ENCODE measurements around the gene UBASH3A. TPM values are rescaled to one million over a fixed set of nuclear protein-coding genes. Genes with fewer than 3 reads are reported as not detected.

Gene UBASH3A
- total RNA-seq, 1 donor from 2014 or later = not detected

DNA sequence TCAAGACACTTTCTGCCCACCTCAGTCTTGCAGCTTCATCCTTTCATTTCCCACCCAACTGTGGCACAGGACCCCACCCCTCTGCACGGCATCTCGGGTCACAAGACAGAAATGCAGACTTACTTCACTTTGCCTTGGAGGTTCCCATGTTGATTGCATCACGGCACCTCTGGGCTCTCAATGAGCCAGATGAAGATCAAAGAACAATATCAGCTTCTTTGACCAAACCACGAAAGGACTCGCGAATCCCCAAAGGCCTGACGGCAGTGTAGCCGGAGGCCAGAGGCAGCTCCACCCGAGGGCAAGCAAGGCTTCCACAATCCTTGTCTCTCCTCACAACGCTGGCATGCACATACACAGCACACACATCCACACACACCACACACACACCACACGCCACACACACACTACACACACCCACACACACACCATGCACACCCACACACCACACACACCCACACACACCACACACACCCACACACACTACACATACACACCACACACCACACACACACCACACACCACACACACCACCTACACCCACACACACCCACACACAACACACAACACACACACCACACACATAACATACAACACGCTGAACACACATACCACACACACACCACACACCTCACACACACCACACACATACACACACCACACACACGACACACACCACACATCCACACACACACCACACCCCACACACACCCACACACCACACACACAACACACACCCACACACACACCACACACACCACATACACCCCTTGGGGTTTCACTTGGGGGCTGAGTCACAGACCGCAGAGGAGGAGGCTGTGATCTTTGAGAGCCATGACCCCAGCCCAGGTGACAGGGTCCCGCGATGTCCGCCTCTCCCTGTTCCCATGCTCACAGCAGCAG, 35.8 kb downstream of the UBASH3A start:
- H3K4me1 ChIP-seq = no peaks in the 10 kb centered on the region
- no peak for DNase-seq (ENCODE audit: low spot score)
- H4K20me1 ChIP-seq (ENCODE audit: low read depth) = peaks cover 5% of the 10 kb centered on the region
- no peak overlapping the region for H3K4me3 ChIP-seq
- H3K27ac ChIP-seq = no peak overlapping the region
- Mint-ChIP-seq H3K27me3 (ENCODE audit: insufficient read depth, low read depth) (peaks cover 15% of the 10 kb centered on the region), H3K9me3 (peaks cover 3% of the 10 kb centered on the region), H3K4me3 (no peak overlapping the region), H3K36me3 (no peaks in the 10 kb centered on the region), H3K4me1 (no peaks in the 10 kb centered on the region), H3K27ac (no peak overlapping the region)
- no peak overlapping the region for H3K9ac ChIP-seq
- no peaks in the 10 kb centered on the region for H3K9me3 ChIP-seq (ENCODE audit: low read depth)
- H3K36me3 ChIP-seq = no peaks in the 10 kb centered on the region
- TF ChIP-seq, protein P1, sequence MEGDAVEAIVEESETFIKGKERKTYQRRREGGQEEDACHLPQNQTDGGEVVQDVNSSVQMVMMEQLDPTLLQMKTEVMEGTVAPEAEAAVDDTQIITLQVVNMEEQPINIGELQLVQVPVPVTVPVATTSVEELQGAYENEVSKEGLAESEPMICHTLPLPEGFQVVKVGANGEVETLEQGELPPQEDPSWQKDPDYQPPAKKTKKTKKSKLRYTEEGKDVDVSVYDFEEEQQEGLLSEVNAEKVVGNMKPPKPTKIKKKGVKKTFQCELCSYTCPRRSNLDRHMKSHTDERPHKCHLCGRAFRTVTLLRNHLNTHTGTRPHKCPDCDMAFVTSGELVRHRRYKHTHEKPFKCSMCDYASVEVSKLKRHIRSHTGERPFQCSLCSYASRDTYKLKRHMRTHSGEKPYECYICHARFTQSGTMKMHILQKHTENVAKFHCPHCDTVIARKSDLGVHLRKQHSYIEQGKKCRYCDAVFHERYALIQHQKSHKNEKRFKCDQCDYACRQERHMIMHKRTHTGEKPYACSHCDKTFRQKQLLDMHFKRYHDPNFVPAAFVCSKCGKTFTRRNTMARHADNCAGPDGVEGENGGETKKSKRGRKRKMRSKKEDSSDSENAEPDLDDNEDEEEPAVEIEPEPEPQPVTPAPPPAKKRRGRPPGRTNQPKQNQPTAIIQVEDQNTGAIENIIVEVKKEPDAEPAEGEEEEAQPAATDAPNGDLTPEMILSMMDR (IDR thresholded peaks at IDR 0.05) = no peak
- TF ChIP-seq EZH2 (IDR thresholded peaks at IDR 0.05) (no peak), EZH2phosphoT487 (IDR thresholded peaks at IDR 0.05) (no peak)
- no peak overlapping the region for H2AFZ ChIP-seq (replicated peaks)
- H3F3A ChIP-seq (ENCODE audit: low read depth) = no peaks in the 10 kb centered on the region
- H3K4me2 ChIP-seq = no peak overlapping the region
- no peaks in the 10 kb centered on the region for H3K27me3 ChIP-seq
- no peaks in the 10 kb centered on the region for H3K79me2 ChIP-seq (ENCODE audit: low read depth)

DNA sequence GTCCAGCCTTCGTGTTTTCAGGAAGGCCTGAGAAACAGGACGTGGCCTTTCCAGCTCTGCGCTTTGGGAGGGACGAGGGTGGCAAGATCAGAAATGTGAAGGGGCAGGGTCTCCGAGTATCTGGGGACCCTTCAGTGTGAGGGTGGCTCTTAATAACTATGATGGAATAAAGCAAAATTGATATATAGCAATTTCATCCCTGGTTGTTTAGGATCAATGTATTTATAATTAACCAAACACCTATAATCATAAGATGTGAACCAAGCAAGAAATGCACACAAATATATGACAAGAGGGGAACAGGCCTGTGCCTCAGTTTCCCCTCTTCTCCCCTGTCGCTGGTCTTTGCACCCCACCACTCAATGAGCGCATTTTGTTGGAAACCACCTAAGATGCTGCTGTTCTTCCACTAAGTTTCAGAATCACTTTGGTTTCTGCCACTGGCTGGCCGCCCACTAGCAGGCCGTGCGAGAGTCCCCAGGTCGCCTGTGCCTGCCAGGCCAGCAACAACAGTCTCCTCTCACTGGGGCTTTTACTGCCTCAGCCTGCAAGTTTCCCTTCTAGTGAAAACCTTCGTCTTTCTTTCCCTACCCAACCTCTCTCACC, 36.6 kb downstream of the UBASH3A start:
- Mint-ChIP-seq H3K9me3 (peaks cover 3% of the 10 kb centered on the region), H3K27me3 (ENCODE audit: insufficient read depth, low read depth) (peaks cover 15% of the 10 kb centered on the region), H3K36me3 (no peaks in the 10 kb centered on the region), H3K4me3 (no peak overlapping the region), H3K4me1 (no peaks in the 10 kb centered on the region), H3K27ac (no peak overlapping the region)
- Histone ChIP-seq H3K4me1 (no peaks in the 10 kb centered on the region), H3K4me2 (no peak overlapping the region), H3K9ac (no peak overlapping the region), H3K9me3 (ENCODE audit: low read depth) (no peaks in the 10 kb centered on the region), H3K27me3 (no peaks in the 10 kb centered on the region), H2AFZ (replicated peaks) (no peak overlapping the region), H3F3A (ENCODE audit: low read depth) (no peaks in the 10 kb centered on the region), H3K79me2 (ENCODE audit: low read depth) (no peaks in the 10 kb centered on the region), H3K27ac (no peak overlapping the region), H3K36me3 (no peaks in the 10 kb centered on the region), H3K4me3 (no peak overlapping the region), H4K20me1 (ENCODE audit: low read depth) (peaks cover 5% of the 10 kb centered on the region)
- TF ChIP-seq, protein P1 (IDR thresholded peaks at IDR 0.05) = no peak
- no peak for TF ChIP-seq EZH2phosphoT487 (IDR thresholded peaks at IDR 0.05)
- no peak for TF ChIP-seq EZH2 (IDR thresholded peaks at IDR 0.05)
- no peak for DNase-seq (ENCODE audit: low spot score)

DNA sequence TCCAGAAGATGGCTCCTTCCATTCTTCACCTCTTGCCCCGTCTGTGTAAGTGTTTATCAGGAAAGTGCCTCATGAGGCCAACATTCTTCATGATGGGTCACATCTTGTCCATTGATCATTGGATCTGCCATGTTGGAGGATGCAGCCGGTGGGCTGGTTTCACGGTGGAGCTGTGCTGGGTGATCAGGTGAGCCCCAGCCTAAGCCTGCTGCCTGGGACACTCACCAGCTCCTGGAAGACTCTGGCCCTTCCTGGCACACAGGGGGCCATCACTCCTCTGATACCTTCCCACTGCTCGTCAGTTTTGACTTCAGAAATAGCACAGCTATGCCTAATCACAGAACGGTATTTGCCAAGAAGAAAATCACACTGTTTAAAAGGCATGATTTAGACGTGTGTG, 38.3 kb downstream of the UBASH3A start:
- Mint-ChIP-seq H3K4me1 (no peaks in the 10 kb centered on the region), H3K9me3 (peaks cover 3% of the 10 kb centered on the region), H3K27ac (no peak overlapping the region), H3K4me3 (no peak overlapping the region), H3K36me3 (no peaks in the 10 kb centered on the region), H3K27me3 (ENCODE audit: insufficient read depth, low read depth) (peaks cover 15% of the 10 kb centered on the region)
- H3K27me3 ChIP-seq = no peaks in the 10 kb centered on the region
- no peaks in the 10 kb centered on the region for H3K9me3 ChIP-seq (ENCODE audit: low read depth)
- H3K4me1 ChIP-seq = no peaks in the 10 kb centered on the region
- no peak for TF ChIP-seq EZH2 (IDR thresholded peaks at IDR 0.05)
- TF ChIP-seq EZH2phosphoT487 (IDR thresholded peaks at IDR 0.05) = no peak
- TF ChIP-seq, protein P1 (IDR thresholded peaks at IDR 0.05) = no peak
- no peak overlapping the region for H3K4me2 ChIP-seq
- H4K20me1 ChIP-seq (ENCODE audit: low read depth) = peaks cover 5% of the 10 kb centered on the region
- no peaks in the 10 kb centered on the region for H3K79me2 ChIP-seq (ENCODE audit: low read depth)
- H3K36me3 ChIP-seq = no peaks in the 10 kb centered on the region
- H3K9ac ChIP-seq = no peak overlapping the region
- no peak for DNase-seq (ENCODE audit: low spot score)
- no peaks in the 10 kb centered on the region for H3F3A ChIP-seq (ENCODE audit: low read depth)
- no peak overlapping the region for H2AFZ ChIP-seq (replicated peaks)
- no peak overlapping the region for H3K4me3 ChIP-seq
- no peak overlapping the region for H3K27ac ChIP-seq
